ENCODE measurements around the gene FREM1.
A peak's percentile ranks its signal among the peaks of the same experiment; 100 is the strongest.

FREM1 gene

GRCh38 chr9:14909961-14910805 lies at the start of gene FREM1:
Gene FREM1, minus strand, starts transcription at chr9:14910428. Its CDS starts 41,451 bp downstream, at chr9:14868977.
- no peak within 1 kb of the TSS for H3K4me3 ChIP-seq (replicated peaks; ENCODE audit: low read depth, low read length)
- DNase-seq (ENCODE audit: low read depth), result peak; percentile 1
- TF ChIP-seq CTCF (IDR thresholded peaks at IDR 0.05; ENCODE audit: low read length, missing control alignments), result no peak

- TF ChIP-seq CTCF (IDR thresholded peaks at IDR 0.05; ENCODE audit: low read length, missing control alignments), result no peak
- no peak overlapping the region for H3K4me3 ChIP-seq (replicated peaks; ENCODE audit: low read depth, low read length)
- DNase-seq (ENCODE audit: low read depth), result no peak
Observed at GRCh38 chr9:14958989-14959388, 48.8 kb upstream of the FREM1 start.

GRCh38 chr9:14957109-14957508 lies 46.9 kb upstream of the FREM1 start:
- no peak for DNase-seq (ENCODE audit: low read depth)
- H3K4me3 ChIP-seq (replicated peaks; ENCODE audit: low read depth, low read length), result no peak overlapping the region
- TF ChIP-seq CTCF (IDR thresholded peaks at IDR 0.05; ENCODE audit: low read length, missing control alignments), result no peak

- DNase-seq (ENCODE audit: low read depth), result no peak
- no peak overlapping the region for H3K4me3 ChIP-seq (replicated peaks; ENCODE audit: low read depth, low read length)
- TF ChIP-seq CTCF (IDR thresholded peaks at IDR 0.05; ENCODE audit: low read length, missing control alignments), result no peak
Observed at GRCh38 chr9:14956208-14956607, 46.0 kb upstream of the FREM1 start.

- no peak for DNase-seq (ENCODE audit: low read depth)
- no peak overlapping the region for H3K4me3 ChIP-seq (replicated peaks; ENCODE audit: low read depth, low read length)
- no peak for TF ChIP-seq CTCF (IDR thresholded peaks at IDR 0.05; ENCODE audit: low read length, missing control alignments)
Observed at GRCh38 chr9:14945351-14945750, 35.1 kb upstream of the FREM1 start.

GRCh38 chr9:14941501-14942405 lies 31.5 kb upstream of the FREM1 start:
- H3K4me3 ChIP-seq (replicated peaks; ENCODE audit: low read depth, low read length), result no peak overlapping the region
- DNase-seq (ENCODE audit: low read depth), result no peak
- TF ChIP-seq CTCF (IDR thresholded peaks at IDR 0.05; ENCODE audit: low read length, missing control alignments), result no peak

Data from fibroblast of pulmonary artery (primary cell).